HCT116 (cell line): ENCODE results near the gene PPP1R1B. TPM values are rescaled to one million over a fixed set of nuclear protein-coding genes. Genes with fewer than 3 reads are reported as not detected.

Source experiments
- ATAC-seq: fragments of 200-7000 bp; cut with Tn5 transposase; 2 replicates; pipeline ENCODE4 v1.9.1; 2020; ENCODE audit warnings: mild to moderate bottlenecking, moderate library complexity
- BruUV-seq: library from RNA; stranded (reverse); fragments of 400-500 nt; replicated peaks from 2 replicates; lab custom pipeline; 2021; lab: Mats Ljungman, UMichigan
- CTCF ChIA-PET: fragments of 300-600 bp; sonication (Branson Sonifier 250); formaldehyde crosslinking; loops from one replicate; lab custom pipeline; 2021; ENCODE audit warnings: antibody characterized with exemption; lab: Charles Lee
- POLR2A ChIA-PET: fragments of 300-600, 350-600 bp; sonication (Branson Sonifier 250); formaldehyde crosslinking; loops from one replicate; lab custom pipeline; 2021; ENCODE audit warnings: antibody characterized with exemption; lab: Charles Lee
- RAD21 ChIA-PET, 2 experiments: fragments of 300-600 bp; sonication (Branson Sonifier 250); formaldehyde crosslinking; loops; one replicate each; lab custom pipeline; 2023; ENCODE audit warnings: low total read pairs in 2 of 2; ENCODE audit not compliant: uncharacterized antibody in 2 of 2, unreplicated experiment in 2 of 2, low non-redundant PET in 1 of 2; lab: Charles Lee
- DNase-seq: peaks from one replicate; pipeline ENCODE4 v3.0.0-alpha.2; 2010; ENCODE audit warnings: low read depth, low spot score
- H2AFZ ChIP-seq: fragments of 200-600 bp; shearing (Covaris generic), sonication (generic); 2 replicates; pipeline ENCODE4 v1.6.1; 2017; ENCODE audit warnings: low read depth, mixed run types, mixed read lengths, antibody characterized with exemption, low read length; ENCODE audit not compliant: poor library complexity, severe bottlenecking
- H3K27ac ChIP-seq: 2 replicates; pipeline ENCODE4 v1.5.1; 2012; ENCODE audit warnings: low read depth, low read length
- H3K27me3 ChIP-seq: fragments of 200-600 bp; sonication (generic); 2 replicates; pipeline ENCODE4 v1.6.1; 2016; ENCODE audit warnings: mixed run types, low read length, mixed read lengths; ENCODE audit not compliant: insufficient read depth
- H3K36me3 ChIP-seq, 2 experiments: fragments of 200-500 bp in 1 of 2; fragments of 200-600 bp in 1 of 2; sonication (Bioruptor generic) in 1 of 2; sonication (generic) in 1 of 2; 2 replicates each; pipeline versions ENCODE4 v1.5.1 to v1.6.1; 2014 to 2016; ENCODE audit warnings: low read length in 2 of 2, inconsistent platforms in 1 of 2, mixed read lengths in 1 of 2, mixed run types in 1 of 2; ENCODE audit not compliant: insufficient read depth in 2 of 2, control insufficient read depth in 1 of 2
- H3K4me1 ChIP-seq, 2 experiments: fragments of 200-600 bp in 1 of 2; sonication (generic) in 1 of 2; 2 replicates each; pipeline versions ENCODE4 v1.5.1 to v1.6.1; 2012 to 2017; ENCODE audit warnings: low read length in 2 of 2, inconsistent platforms in 1 of 2, mild to moderate bottlenecking in 1 of 2, mixed read lengths in 1 of 2, mixed run types in 1 of 2, moderate library complexity in 1 of 2; ENCODE audit not compliant: insufficient read depth in 2 of 2, control insufficient read depth in 1 of 2
- H3K4me2 ChIP-seq: fragments of 200-600 bp; sonication (generic); 2 replicates; pipeline ENCODE4 v1.6.1; 2017; ENCODE audit warnings: mixed run types, low read length, mixed read lengths
- H3K4me3 ChIP-seq, 2 experiments: fragments of 200-600 bp in 1 of 2; sonication (generic) in 1 of 2; replicated peaks in 1 of 2; 2 replicates each; pipeline ENCODE4 v1.5.1; 2011 to 2016; ENCODE audit warnings: low read length in 2 of 2, control low read depth in 1 of 2, low read depth in 1 of 2, mild to moderate bottlenecking in 1 of 2, mixed read lengths in 1 of 2, mixed run types in 1 of 2
- H3K79me2 ChIP-seq: fragments of 200-600 bp; sonication (generic); 2 replicates; pipeline ENCODE4 v1.6.1; 2017; ENCODE audit warnings: mild to moderate bottlenecking, mixed run types, low read length, moderate library complexity, mixed read lengths; ENCODE audit not compliant: insufficient read depth
- H3K9ac ChIP-seq: fragments of 200-600 bp; sonication (generic); 2 replicates; pipeline ENCODE4 v1.6.1; 2016; ENCODE audit warnings: low read length, mixed read lengths
- H3K9me2 ChIP-seq: fragments of 200-600 bp; sonication (generic), shearing (Covaris generic); 2 replicates; pipeline ENCODE4 v1.6.1; 2017; ENCODE audit warnings: mixed run types, mild to moderate bottlenecking, moderate library complexity; ENCODE audit not compliant: insufficient read depth
- H3K9me3 ChIP-seq, 2 experiments: fragments of 200-500 bp in 1 of 2; fragments of 200-600 bp in 1 of 2; sonication (Bioruptor generic) in 1 of 2; sonication (generic) in 1 of 2; 2 replicates each; pipeline ENCODE4 v1.6.1; 2014 to 2017; ENCODE audit warnings: low read length in 2 of 2, mixed read lengths in 2 of 2, inconsistent platforms in 1 of 2, low read depth in 1 of 2, mild to moderate bottlenecking in 1 of 2, mixed run types in 1 of 2, moderate library complexity in 1 of 2; ENCODE audit not compliant: control insufficient read depth in 1 of 2, insufficient read depth in 1 of 2
- H4K20me1 ChIP-seq: fragments of 200-600 bp; sonication (generic), shearing (Covaris generic); 2 replicates; pipeline ENCODE4 v1.6.1; 2017; ENCODE audit warnings: mixed run types, mild to moderate bottlenecking, moderate library complexity; ENCODE audit not compliant: insufficient read depth
- CBX3 ChIP-seq: IDR thresholded peaks from 2 replicates; pipeline ENCODE4 v1.6.1; 2012; ENCODE audit warnings: low read depth
- CEBPB ChIP-seq: IDR thresholded peaks from 2 replicates; pipeline ENCODE4 v1.6.1; 2012; ENCODE audit warnings: low read depth
- EZH2phosphoT487 ChIP-seq: fragments of 200-600 bp; IDR thresholded peaks from 2 replicates; pipeline ENCODE4 v1.6.1; 2018; ENCODE audit warnings: antibody characterized with exemption, borderline replicate concordance
- JUND ChIP-seq: IDR thresholded peaks from 2 replicates; pipeline ENCODE4 v1.6.1; 2012
- RAD21 ChIP-seq: IDR thresholded peaks from 2 replicates; pipeline ENCODE4 v1.6.1; 2012; ENCODE audit warnings: low read depth, mild to moderate bottlenecking
- SIN3A ChIP-seq: IDR thresholded peaks from 2 replicates; pipeline ENCODE4 v1.6.1; 2012; ENCODE audit warnings: low read depth
- SP1 ChIP-seq: IDR thresholded peaks from 2 replicates; pipeline ENCODE4 v1.6.1; 2012; ENCODE audit warnings: low read depth
- YY1 ChIP-seq: IDR thresholded peaks from 2 replicates; pipeline ENCODE4 v1.6.1; 2011; ENCODE audit warnings: low read length, low read depth, moderate library complexity, mild to moderate bottlenecking; ENCODE audit not compliant: insufficient replicate concordance; ENCODE audit errors: extremely low read depth
- ZNF274 ChIP-seq: fragments of 200-500 bp; sonication (Bioruptor generic); IDR thresholded peaks from 2 replicates; pipeline ENCODE4 v1.6.1; 2014; ENCODE audit warnings: mild to moderate bottlenecking, low read depth, low read length, inconsistent platforms
- intact Hi-C: fragments of 100-400 bp; cut with micrococcal nuclease; formaldehyde crosslinking; loops from 2 replicates; pipeline ENCODE4 v1.10.0; 2022
- total RNA-seq: library from RNA; stranded (reverse); gene quantifications from one replicate; pipeline ENCODE4 v1.2.1, GENCODE V29; 2021; ENCODE audit not compliant: unreplicated experiment
- TF ChIP-seq, protein P1 (sequence below): IDR thresholded peaks from 2 replicates; pipeline ENCODE4 v1.6.1; 2012; ENCODE audit warnings: low read depth
- TF ChIP-seq, protein P2 (sequence below): IDR thresholded peaks from 2 replicates; pipeline ENCODE4 v1.6.1; 2011; ENCODE audit warnings: mild to moderate bottlenecking, low read length, moderate library complexity; ENCODE audit not compliant: insufficient replicate concordance; ENCODE audit errors: extremely low read depth
- TF ChIP-seq, protein P3 (sequence below): IDR thresholded peaks from 2 replicates; pipeline ENCODE4 v1.6.1; 2012

Gene PPP1R1B
- total RNA-seq, 1 experiment from 2014 or later = 0.49 TPM

DNA sequence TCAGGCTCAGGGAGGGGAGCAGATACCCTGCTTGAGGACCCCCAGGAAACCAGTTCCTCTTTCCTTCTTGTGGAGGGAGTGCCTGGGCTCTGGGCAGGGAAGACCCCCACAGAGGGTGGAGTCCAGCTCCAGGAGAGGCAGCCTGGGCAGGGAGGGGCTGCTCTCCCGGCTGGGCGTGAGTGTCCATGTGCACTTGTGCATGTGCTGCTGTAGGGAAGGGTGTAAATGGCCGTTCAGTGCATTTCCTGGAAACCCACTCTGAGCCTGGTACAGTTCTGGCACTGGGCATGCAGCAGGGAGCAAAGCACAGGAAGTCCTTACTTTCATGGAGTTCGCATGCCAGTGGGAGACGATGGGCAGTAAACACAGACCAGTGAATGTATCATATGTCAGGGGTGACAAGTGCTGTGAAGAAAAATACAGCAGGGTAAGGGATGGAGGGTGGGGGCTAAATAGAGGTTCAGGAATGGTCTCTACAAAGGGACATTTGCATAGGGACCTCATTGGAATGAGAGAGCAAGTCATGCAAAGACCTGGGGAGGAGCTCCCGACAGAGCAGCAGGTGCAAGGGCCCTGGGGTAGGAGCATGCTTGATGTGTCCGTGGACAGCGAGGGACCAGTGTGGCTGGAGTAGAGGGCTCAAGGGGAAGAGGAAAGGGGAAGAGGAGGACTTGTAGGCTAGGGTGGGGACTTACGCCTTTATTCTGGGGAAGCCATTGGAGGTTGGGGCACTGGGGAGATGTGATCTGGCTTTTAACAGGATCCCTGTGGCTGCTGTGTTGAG is 15.7 kb downstream of the PPP1R1B start:
- peaks cover 25 to 48% of the 10 kb centered on the region in 2 experiments for H3K4me1 ChIP-seq
- intact Hi-C loops = no loop called here
- no peak for DNase-seq
- H3K9me2 ChIP-seq = no peaks in the 10 kb centered on the region
- H3K9ac ChIP-seq = no peak overlapping the region
- H3K4me2 ChIP-seq = peak overlapping the region; percentile 46
- BruUV-seq = no TSS peak
- ATAC-seq = no peak
- CTCF ChIA-PET = interaction anchor here (1.0 to 4.0 kb wide), 3 partner anchors 8 to 20 kb away, joined by 3 to 16 read pairs (median 7); no protein-coding TSS in a partner anchor
- H3K79me2 ChIP-seq = peaks cover 80% of the 10 kb centered on the region
- no peaks in the 10 kb centered on the region for H3K9me3 ChIP-seq
- POLR2A ChIA-PET = interaction anchor here (1.1 kb wide), 1 partner anchor 9 kb away, joined by 3 read pairs; no protein-coding TSS in a partner anchor
- RAD21 ChIA-PET = no interaction called here
- no peaks in the 10 kb centered on the region for H4K20me1 ChIP-seq
- no peaks in the 10 kb centered on the region for H3K36me3 ChIP-seq
- H3K27me3 ChIP-seq = no peaks in the 10 kb centered on the region
- H3K27ac ChIP-seq = no peak overlapping the region; the same call in 1 of the 2 replicates
- TF ChIP-seq CBX3 (no peak), SP1 (no peak)
- no peak overlapping the region for H2AFZ ChIP-seq
- no peak overlapping the region for H3K4me3 ChIP-seq

DNA sequence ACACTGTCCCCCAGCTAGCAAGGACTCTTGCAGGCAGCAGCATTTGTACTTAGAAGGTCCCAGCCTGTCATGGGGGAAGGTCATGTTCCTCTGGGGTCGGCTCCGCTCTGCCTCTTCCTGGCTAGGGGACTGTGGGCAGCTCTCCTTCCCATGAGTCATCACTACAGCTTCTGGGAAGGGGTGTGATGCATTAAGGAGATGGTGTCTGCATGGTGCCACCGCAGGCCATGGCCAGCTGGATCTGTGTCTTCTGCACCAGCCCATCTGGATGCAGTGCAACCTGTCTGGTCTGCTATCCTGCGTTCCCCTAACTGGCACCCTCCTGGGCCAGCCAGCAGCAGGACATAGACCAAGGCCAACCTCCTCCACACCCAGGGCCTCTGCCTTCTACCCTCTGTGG is 16.5 kb downstream of the PPP1R1B start:
- peaks cover 75% of the 10 kb centered on the region for H3K79me2 ChIP-seq
- H3K36me3 ChIP-seq = no peaks in the 10 kb centered on the region
- ChIA-PET POLR2A (interaction anchor here (1.1 kb wide), 1 partner anchor 8 kb away, joined by 3 read pairs; no protein-coding TSS in a partner anchor), RAD21 (no interaction called here), CTCF (interaction anchor here (1.0 to 4.0 kb wide), 4 partner anchors 9 to 21 kb away, joined by 3 to 16 read pairs (median 6); no protein-coding TSS in a partner anchor)
- peaks cover 23 to 41% of the 10 kb centered on the region in 2 experiments for H3K4me1 ChIP-seq
- DNase-seq (no peak), ATAC-seq (peak; percentile 56)
- H3K27me3 ChIP-seq = no peaks in the 10 kb centered on the region
- no TSS peak for BruUV-seq
- no peak overlapping the region for H3K9ac ChIP-seq
- no peak overlapping the region for H3K4me3 ChIP-seq
- intact Hi-C loops = no loop called here
- no peaks in the 10 kb centered on the region for H3K9me3 ChIP-seq
- no peaks in the 10 kb centered on the region for H3K9me2 ChIP-seq
- H3K4me2 ChIP-seq = peak overlapping the region; percentile 46
- H3K27ac ChIP-seq = peak overlapping the region; percentile 15; the same call in 1 of the 2 replicates
- no peak for TF ChIP-seq ZNF274
- no peak for TF ChIP-seq SIN3A
- TF ChIP-seq EZH2phosphoT487 = no peak
- TF ChIP-seq, protein P1, sequence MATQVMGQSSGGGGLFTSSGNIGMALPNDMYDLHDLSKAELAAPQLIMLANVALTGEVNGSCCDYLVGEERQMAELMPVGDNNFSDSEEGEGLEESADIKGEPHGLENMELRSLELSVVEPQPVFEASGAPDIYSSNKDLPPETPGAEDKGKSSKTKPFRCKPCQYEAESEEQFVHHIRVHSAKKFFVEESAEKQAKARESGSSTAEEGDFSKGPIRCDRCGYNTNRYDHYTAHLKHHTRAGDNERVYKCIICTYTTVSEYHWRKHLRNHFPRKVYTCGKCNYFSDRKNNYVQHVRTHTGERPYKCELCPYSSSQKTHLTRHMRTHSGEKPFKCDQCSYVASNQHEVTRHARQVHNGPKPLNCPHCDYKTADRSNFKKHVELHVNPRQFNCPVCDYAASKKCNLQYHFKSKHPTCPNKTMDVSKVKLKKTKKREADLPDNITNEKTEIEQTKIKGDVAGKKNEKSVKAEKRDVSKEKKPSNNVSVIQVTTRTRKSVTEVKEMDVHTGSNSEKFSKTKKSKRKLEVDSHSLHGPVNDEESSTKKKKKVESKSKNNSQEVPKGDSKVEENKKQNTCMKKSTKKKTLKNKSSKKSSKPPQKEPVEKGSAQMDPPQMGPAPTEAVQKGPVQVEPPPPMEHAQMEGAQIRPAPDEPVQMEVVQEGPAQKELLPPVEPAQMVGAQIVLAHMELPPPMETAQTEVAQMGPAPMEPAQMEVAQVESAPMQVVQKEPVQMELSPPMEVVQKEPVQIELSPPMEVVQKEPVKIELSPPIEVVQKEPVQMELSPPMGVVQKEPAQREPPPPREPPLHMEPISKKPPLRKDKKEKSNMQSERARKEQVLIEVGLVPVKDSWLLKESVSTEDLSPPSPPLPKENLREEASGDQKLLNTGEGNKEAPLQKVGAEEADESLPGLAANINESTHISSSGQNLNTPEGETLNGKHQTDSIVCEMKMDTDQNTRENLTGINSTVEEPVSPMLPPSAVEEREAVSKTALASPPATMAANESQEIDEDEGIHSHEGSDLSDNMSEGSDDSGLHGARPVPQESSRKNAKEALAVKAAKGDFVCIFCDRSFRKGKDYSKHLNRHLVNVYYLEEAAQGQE = no peak
- TF ChIP-seq RAD21 = no peak
- no peak for TF ChIP-seq SP1
- TF ChIP-seq JUND = no peak; the same call in 1 of the 2 replicates
- no peak for TF ChIP-seq YY1
- TF ChIP-seq, protein P2, sequence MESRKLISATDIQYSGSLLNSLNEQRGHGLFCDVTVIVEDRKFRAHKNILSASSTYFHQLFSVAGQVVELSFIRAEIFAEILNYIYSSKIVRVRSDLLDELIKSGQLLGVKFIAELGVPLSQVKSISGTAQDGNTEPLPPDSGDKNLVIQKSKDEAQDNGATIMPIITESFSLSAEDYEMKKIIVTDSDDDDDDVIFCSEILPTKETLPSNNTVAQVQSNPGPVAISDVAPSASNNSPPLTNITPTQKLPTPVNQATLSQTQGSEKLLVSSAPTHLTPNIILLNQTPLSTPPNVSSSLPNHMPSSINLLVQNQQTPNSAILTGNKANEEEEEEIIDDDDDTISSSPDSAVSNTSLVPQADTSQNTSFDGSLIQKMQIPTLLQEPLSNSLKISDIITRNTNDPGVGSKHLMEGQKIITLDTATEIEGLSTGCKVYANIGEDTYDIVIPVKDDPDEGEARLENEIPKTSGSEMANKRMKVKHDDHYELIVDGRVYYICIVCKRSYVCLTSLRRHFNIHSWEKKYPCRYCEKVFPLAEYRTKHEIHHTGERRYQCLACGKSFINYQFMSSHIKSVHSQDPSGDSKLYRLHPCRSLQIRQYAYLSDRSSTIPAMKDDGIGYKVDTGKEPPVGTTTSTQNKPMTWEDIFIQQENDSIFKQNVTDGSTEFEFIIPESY = no peak
- TF ChIP-seq, protein P3, sequence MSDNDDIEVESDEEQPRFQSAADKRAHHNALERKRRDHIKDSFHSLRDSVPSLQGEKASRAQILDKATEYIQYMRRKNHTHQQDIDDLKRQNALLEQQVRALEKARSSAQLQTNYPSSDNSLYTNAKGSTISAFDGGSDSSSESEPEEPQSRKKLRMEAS = no peak
- TF ChIP-seq CEBPB = no peak
- H2AFZ ChIP-seq = no peak overlapping the region
- no peaks in the 10 kb centered on the region for H4K20me1 ChIP-seq
